ENCODE results near the gene RPS21. TPM values are rescaled to one million over a fixed set of nuclear protein-coding genes. Genes with fewer than 3 reads are reported as not detected.
A peak's percentile ranks its signal among the peaks of the same experiment; 100 is the strongest.
"Not testable (repeated sequence)": the region's sequence is repeated elsewhere in the genome, so short reads cannot be mapped to it uniquely, and the experiment has no call there.

The RPS21 gene
- total RNA-seq, 1 experiment from 2014 or later: 2,286 TPM

GRCh38 chr20:62365814-62366369 is 21.0 kb upstream of the RPS21 start:
- peak; percentile 78 for DNase-seq (ENCODE audit: low spot score)

- no peak for DNase-seq (ENCODE audit: low spot score)
Observed at GRCh38 chr20:62366370-62367135, 20.4 kb upstream of the RPS21 start.

GRCh38 chr20:62367136-62367632 is 19.7 kb upstream of the RPS21 start, which contains the start of gene LAMA5:
LAMA5 (minus strand) TSS chr20:62367312; CDS start chr20:62367245, 67 bp downstream.
- no peak for DNase-seq (ENCODE audit: low spot score)

GRCh38 chr20:62367633-62368391 is 19.1 kb upstream of the RPS21 start:
- DNase-seq (ENCODE audit: low spot score): no peak

- DNase-seq (ENCODE audit: low spot score): peak; percentile 57
Observed at GRCh38 chr20:62368392-62368975, 18.4 kb upstream of the RPS21 start.

GRCh38 chr20:62368976-62369814 is 17.7 kb upstream of the RPS21 start:
- peak; percentile 89 for DNase-seq (ENCODE audit: low spot score)

- no peak for DNase-seq (ENCODE audit: low spot score)
Observed at GRCh38 chr20:62369815-62370114, 17.1 kb upstream of the RPS21 start.

GRCh38 chr20:62370115-62370806 is 16.6 kb upstream of the RPS21 start:
- DNase-seq (ENCODE audit: low spot score): peak; percentile 97

GRCh38 chr20:62370807-62371587 is 15.9 kb upstream of the RPS21 start:
- DNase-seq (ENCODE audit: low spot score): no peak

GRCh38 chr20:62371588-62372041 is 15.3 kb upstream of the RPS21 start:
- DNase-seq (ENCODE audit: low spot score): no peak

GRCh38 chr20:62372042-62372993 is 14.6 kb upstream of the RPS21 start:
- DNase-seq (ENCODE audit: low spot score): no peak

- not testable (repeated sequence) for DNase-seq (ENCODE audit: low spot score)
Observed at GRCh38 chr20:62373631-62374179, 13.2 kb upstream of the RPS21 start.

GRCh38 chr20:62374331-62375152 is 12.4 kb upstream of the RPS21 start:
- DNase-seq (ENCODE audit: low spot score): no peak

GRCh38 chr20:62376112-62377063 is 10.5 kb upstream of the RPS21 start:
- no peak for DNase-seq (ENCODE audit: low spot score)

- DNase-seq (ENCODE audit: low spot score): no peak
Observed at GRCh38 chr20:62377064-62377461, 9.8 kb upstream of the RPS21 start.

GRCh38 chr20:62377615-62378178 is 9.2 kb upstream of the RPS21 start:
- DNase-seq (ENCODE audit: low spot score): no peak

Measured in A172 (cell line).